HG02852 (cell line): Measurements from ENCODE around the gene AP1B1.
"Not testable (repeated sequence)": the region's sequence is repeated elsewhere in the genome, so short reads cannot be mapped to it uniquely, and the experiment has no call there.

Source experiments
- ATAC-seq: cut with Tn5 transposase; IDR thresholded peaks from one replicate; pipeline ENCODE4 v1.9.1; 2021; ENCODE audit warnings: mild to moderate bottlenecking, moderate library complexity; ENCODE audit not compliant: unreplicated experiment

AP1B1 gene

DNA sequence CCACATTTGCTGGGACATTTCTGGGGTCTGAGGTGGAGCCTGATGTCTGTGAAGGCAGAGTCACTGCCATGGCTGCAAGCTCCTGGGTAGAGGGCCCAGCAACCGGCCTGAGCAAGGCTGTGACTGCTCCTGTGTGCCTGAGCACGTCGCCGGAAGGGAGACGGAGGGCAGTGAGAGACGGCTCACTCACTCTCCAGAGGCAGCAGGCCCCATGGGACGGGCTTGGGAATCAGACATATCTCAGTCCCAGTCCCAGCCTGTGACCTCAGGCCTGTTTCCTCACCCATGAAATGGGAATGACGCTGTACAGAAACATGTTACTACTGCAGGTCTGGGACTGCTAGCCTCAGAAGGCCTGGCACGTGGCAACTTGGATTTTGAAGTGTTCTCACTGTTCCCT is 36.5 kb downstream of the AP1B1 start:
- no peak for ATAC-seq

DNA sequence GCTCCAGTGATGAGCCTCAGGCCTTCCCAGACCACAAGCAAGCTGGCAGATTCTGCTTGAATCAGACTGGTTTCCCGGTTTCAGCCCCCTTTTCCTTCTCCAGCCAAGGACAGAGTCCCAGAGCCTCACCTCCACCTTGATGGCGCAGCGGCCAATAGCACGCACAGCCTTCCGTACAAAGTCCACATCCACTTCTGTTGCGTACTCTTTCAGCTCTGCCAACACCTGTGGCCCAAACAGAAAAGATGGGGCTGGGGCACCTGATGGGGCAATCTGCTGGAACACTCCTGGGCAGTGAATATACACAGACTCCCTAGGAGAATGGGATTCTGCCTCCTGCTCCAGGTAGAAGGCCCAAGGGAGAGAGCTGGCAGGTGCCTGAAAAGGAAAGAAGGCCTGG is 37.3 kb downstream of the AP1B1 start:
- no peak for ATAC-seq

DNA sequence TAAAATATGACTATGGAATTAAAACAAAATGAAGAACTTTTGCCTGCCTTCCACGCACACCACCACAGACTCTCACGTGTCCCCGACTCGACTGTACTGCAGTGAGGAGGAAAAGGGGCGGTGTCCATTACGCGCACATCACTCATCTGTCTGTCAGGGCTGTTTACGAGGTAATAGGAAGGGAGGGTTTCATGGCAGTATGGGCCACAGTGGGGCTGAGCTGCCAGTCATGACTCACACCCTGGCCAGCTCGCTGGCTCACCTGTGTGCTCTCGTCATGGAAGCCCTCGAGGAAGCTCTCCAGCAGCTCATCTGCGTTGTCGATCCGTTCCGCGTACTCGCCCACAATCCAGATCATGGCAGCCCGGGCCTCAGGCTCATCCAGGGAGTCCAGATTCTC is 39.4 kb downstream of the AP1B1 start:
- ATAC-seq = no peak

DNA sequence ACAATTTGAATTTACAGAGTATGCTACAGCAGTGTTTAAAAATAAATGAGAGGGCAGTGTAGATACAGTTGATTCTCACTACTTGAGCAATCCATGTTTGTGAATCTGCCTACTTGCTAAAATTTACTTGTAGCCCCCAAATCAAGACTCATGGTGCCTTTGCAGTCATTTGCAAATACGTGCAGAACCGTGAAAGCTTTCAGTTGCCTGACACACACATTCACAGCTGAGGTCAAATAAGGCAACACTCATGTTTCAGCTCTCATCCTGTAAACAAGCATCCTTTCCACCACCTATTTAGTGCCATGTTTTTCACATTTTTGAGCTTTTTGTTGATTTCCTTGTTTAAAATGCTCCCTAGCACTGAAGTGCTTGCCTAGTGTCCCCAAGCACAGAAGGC is 40.3 kb downstream of the AP1B1 start:
- ATAC-seq = no peak

DNA sequence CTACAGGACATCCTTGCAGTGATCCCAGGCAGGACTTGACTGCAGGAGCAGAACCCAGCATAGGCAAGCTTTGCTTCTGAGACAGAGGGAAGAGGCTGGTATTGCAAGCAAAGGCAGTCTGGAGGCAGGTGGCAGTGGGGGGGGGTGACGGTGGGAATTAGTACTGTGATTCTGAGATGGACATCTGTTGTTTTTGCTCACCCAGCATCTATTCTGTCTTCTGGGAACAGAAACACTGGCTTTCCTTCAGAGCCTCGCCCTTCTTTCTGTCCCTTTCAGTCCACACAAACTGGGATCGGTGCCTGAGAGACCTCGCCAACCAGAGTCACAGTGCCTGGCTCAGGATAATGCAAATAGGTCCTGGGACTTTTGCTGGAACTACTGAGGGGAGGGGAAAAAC is 41.7 kb downstream of the AP1B1 start:
- ATAC-seq = no peak

DNA sequence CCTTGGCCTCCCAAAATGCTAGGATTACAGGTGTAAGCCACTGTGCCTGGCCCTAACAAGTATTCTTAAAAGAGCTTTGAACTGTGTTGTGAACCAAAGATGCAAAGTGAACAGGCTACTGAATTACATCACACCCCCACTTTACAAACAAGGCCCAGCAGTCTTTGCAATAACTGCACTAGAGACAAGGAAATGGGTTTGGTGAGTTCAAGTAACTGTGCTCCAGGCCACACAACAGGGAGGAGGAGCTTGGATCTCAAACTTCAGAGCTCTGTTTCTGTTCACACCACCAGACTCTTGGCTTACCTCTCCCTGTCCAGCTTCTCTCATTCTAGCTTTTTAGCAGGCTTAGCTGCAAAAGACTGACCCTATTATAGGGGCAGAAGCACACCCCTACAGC is 42.4 kb downstream of the AP1B1 start:
- no peak for ATAC-seq

DNA sequence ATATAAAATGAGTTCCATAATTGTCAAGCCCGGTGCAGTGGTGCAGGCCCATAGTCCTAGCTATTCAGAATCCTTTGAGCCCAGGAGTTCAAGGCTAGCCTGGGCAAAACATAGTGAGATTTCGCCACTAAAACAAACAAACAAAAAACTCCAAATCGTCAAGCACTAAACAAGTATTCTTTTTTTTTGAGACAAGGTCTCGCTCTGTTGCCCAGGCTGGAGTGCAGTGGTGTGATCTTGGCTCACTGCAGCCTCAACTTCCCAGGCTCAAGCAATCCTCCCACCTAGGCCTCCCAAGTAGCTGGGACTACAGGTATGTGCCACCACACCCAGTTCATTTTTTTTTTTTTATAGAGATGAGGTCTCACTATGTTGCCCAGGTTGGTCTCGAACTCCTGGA is 43.5 kb downstream of the AP1B1 start:
- ATAC-seq = not testable (repeated sequence)

DNA sequence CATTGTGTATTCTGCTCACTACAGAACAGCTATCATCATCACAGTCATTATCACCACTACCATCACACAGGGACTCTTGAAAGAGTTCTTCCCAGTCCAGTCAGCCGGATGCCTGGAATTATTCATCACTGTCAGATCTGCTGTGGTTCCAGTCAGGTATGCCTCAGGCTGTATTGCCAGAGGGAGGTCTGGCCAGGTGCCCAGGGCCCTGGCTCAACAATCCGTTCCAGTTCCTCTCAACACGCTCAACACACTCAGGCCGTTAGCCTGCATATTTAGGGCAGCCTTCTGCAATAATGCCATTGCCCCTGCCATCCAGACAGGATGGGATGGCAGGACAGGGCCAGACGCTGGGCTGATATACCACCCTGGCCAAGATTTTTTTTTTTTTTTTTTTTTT is 44.2 kb downstream of the AP1B1 start:
- no peak for ATAC-seq

DNA sequence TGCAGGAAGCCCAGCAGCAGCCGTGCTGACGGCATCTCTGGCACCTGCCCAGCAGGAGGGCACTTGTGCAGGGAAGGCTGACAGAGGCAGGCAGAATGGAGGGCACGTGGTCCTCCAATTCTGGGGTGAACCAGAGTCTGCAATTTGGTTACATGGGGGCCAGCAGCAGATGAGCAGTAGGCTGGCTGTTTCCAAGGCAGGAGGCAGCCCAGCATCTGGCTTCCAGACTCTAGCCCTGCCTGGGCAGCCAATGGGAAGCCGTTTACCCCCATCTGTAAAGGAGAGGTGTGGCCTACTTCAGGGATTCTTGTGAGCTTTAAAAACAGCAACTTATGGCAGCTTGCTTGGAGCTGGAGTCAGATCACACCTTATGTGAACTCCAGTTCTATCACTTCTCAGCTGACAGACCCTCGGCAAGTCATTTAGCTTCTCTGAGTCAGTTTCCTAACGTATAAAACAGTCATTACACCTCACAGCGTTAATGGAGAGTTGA is 45.0 kb downstream of the AP1B1 start:
- ATAC-seq = no peak

DNA sequence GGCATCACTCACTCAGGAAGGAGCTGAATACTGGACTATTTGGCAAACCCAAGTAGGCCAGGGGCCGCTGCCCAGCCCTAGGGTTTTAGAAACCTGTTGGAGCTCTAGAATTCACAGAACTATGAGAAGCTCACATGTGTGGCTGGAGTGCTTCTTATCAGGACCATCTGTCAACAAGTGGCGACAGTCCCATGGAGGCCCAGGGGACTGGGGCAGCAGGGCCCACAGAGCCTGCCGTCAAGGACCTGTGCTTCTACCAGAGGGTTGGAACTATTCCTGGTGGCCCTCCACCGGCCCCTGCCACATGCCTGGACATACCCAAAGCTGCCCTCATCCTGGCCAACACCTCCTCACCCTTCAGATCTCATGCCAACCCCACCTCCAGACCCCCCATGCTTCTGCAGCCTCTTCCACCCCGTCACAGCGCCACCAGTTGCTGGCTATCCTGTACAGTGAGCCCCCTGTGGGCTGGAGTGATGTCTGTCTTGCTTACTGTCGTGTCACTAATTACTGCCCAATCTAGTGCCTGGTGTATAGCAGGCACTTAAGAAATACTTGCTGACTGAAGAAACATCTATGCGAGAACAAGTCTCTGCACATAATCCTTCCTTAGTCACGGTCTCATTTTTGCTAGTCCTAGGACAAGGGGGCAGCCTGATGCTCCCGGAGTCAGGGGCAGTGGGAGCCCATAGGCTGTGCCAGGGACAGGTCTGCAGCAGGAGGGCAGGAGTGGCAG is 45.6 kb downstream of the AP1B1 start:
- ATAC-seq = no peak

DNA sequence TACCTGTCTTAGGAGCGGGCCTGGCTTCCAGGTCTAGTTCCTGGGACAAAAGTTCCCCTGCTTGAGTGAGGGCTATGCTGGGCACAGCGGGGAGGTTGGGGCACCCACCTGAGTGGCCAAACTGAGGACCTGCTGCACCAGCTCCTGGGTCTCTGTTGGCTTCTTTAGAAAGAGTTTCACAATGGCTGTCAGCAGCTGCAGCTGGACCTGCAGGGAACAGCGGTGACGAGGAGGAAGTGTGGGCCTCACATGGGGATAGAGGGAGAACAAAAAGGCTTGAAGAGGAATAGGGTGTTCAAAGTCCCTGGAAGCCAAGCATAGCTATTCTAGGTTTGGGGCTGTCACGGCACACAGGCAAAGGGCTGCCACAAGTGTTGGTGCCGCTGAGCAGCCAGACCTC is 46.2 kb downstream of the AP1B1 start:
- ATAC-seq = no peak

DNA sequence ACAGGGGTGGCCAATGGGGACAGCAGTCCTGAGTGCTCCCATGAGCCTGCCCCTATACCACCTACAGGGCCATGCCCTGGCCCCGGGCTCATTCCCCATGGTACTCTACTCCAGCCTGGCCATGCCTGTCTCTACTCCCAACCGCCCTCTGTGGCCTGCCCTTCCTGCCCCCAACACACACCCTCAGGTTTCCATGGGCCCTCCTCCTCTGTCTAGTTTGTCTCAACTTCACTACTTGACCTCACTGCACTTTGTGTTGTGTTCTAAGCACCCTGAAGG is 46.6 kb downstream of the AP1B1 start:
- no peak for ATAC-seq

DNA sequence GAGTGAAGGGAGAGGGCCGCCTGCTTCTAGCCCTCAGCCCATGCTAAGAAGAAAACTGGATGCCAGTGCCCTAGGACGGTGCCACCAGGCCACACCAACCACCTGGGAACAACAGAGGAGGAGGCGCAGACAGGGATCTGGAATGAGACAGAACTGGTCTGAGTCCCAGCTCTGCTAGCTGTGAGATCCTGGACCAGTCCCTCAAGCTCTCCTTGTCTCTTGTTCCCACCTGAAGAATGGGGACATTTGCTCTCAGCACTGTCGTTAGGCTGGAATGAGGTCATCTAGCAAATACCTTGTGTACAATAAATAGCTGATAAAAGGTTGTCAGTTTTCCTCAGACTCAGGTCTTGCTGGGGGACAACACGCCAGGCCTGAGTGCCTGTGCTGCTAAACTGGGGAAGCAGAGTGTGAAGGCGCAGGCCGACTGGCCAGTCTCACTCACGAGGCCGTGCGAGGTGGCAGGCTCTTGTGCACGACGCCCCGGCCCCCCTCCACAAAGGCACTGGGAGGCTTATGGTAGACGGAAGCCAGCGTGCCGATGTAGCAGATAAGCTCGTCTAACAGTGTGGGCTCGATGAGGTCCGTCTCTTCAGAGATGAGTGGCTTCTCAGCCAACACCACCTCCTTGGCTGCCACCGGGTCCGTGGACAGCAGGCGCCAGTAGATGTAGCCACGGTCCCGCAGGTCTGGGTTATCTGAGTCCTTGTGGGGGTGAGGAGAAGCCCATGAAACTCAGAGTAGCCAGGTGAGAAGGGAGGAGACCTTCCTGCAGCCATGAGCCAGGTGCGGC is 47.1 kb downstream of the AP1B1 start:
- no peak for ATAC-seq

DNA sequence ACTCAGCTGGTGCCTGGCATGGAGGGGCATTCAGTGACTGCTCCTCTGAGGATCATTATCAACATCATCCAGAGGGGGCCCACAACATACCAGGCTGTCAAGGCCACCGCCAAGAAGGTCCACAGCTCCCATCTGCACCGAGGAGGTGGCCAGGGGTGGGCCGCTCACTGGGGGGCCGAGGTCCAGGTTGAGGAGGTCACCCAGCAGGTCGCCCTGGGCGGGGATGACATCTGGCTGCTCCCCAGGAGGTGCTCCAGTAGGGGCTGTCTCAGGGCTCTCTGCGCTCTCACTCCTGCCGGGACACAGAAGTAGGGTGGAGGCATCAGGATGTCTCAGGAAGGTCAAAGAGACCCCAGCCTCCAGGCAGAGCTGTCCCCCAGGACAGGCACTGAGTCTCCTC is 47.8 kb downstream of the AP1B1 start:
- ATAC-seq = no peak

DNA sequence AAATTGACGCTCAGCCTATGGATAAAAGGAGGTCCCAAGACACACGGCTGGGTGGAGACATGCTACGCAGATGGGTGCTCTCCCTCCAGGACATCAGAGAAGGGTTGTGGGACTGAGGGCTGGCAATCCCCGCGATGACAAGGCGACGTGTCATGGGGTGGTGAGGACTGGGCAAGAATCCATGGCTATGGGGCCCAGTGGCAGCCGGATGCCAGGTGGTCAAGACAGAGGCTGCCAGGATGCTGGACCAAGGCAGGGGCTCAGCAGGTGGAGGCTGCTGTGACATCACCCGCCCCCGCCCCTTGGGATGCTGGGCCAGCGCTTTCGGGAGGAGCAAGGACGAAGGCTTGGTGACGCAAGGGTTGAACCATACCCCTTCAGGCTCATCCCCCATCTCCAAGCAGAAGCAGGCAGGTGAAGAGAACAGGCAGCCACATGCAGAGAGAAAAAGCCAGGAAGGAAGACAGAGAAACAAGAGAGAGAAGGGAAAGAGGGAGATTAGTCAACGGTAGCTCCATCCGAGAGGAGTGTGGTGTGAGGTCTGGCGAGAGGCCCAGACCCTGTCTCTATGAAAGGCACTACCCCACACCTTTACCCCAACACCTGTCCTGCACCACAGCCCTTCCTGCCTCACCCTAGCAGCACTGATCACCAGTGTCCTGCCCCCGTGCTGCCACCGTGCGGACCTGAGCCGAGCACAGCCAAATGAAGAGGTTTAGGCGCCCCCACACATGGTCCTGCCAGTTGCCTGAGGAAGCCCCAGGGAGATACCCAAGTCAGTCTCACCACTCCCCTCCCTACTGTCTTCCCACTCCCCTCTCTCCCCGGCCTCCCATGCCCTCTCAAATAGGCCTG is 48.8 kb downstream of the AP1B1 start:
- no peak for ATAC-seq

DNA sequence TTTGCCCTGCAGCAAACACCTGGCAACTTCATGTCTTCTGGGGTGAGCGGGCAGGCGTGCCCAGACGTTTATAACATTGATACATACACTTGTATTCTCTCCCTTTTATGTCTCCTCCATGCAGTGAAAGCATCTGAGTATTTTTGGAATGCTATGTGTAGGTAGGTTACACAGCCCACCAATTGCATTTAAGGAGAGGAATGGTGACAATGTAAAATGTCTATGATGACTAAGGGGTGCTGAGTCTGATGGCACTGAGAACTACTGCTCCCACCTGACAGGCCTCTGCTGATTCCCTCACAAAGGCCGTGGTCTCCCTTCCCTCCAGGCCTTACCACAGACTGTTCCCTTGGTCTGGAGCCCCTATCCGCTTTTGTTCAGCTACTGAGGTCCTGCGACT is 50.0 kb downstream of the AP1B1 start:
- ATAC-seq = no peak

DNA sequence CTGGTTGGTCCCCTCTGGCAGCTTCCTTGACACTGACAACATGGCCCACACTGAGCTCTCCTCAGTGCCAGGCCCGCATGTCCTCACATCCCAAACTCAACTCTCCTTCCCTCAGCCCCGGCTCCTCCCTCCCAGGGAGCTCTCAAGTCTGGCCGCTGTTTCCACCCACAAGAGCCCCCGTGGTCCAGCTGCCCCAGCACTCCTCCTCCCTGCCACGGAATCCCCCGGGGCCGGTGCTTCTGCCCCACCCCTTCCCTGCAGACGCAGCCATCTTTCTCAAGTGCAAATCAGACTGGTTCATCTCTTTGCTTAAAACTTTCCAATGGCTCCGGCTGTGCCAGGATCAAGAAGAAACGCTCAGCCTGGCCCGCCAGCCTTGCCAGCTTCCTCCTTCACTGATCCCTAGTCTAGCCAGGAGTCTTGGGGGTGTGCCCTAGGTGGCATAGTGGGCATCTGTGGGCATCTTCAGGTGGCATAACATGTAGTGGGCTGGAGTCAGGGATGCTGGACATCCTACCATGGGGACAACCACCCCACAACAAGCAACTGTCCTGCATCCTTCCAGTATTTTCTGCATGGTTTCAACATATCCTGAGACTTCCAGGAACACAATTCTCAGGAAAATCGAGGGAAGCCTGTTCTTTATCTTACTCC is 50.6 kb downstream of the AP1B1 start:
- no peak for ATAC-seq

DNA sequence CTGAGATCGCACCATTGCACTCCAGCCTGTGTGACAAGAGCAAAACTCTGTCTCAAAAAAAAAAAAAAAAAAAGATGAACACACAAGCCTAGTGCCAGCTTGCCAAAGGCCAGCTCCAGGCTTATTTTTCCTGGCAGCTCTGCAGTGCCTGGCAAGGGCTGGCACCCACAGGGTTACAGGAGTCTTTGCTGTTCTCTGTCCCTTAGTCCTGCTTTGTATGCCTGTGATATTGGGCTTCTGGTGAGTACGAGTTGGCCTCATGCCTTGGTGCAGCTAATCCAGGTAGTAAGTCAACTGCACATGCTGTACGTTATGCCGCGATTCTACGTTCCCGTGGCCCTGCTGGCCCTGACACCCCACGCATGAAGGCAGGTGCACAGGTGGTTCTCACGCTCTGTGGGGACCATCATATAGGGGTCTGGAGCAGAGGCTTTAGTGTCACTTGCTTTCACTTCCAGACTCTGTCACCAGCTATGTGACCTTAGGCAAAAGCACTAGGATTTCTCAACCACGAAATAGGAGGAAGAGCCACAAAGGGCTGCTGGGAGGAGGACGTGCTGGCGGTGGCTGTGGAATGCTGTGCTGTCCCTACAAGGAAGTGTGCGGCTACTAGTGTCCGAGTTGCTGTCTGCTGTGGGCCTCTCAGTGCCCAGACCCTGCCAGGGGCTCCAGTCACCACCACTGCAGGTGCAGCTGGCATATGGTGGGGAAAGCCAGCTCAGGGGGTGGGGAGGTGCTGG is 51.4 kb downstream of the AP1B1 start:
- ATAC-seq = no peak

DNA sequence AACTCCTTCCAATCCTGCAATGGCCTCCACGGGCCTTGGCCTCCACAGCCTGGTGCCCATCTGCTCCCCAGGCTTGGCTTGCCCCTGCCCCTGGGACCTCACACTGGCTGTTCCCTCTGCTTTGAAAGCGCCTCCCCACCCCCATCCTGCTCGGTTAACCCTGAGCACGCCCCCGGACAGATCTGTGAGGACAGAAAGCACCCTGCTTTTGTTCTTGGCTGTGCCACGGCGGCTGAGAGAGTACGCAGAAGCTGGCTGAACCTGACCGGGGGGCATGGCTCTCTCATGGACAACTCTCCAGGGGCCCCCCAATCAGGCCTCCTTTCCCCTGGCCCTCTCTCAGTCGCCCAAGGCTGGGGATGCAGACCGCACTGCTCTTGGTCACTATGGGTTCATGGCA is 52.7 kb downstream of the AP1B1 start:
- ATAC-seq = no peak

DNA sequence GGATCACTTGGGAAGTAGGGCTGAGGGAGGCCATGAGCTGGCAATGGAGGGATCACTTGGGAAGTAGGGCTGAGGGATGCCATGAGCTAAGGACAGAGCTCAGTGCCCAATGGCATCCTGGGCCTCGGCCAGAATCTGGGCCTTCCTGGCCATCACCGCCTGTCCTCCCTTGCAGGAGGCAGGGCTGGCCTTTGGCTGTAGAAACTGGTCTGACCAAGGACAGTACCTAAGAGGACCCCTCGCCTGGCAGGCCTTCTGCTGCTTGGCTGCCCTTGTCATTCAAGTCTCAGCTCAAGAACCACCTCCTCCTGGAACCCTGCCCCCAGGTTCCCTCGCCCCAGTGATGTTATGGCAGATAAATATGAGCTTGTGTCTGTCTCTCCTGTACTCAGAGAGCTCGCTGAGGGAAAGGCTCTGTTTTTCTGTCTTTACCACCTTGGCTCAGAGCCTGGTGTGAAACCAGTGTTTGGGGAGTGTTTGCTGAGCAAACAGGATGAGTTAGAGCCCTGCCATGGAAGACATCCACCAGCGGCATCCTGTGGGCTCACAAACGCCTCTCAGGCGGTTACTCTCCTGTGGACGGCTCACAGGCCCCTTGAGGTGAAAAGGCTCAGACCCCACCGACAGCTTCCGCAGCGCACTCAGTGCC is 53.5 kb downstream of the AP1B1 start:
- no peak for ATAC-seq
